Activated effector memory CD4-positive, alpha-beta T cell treated with anti-CD3 and anti-CD28 coated beads, Interleukin-2, amount 50 U/mL, for 16 hours (primary cell): ENCODE results near the gene DMRTA1.
"Not testable (repeated sequence)": the region's sequence is repeated elsewhere in the genome, so short reads cannot be mapped to it uniquely, and the experiment has no call there.

Experiments
- DNase-seq: peaks from one replicate; pipeline ENCODE4 v3.0.0-alpha.2; 2020

Gene DMRTA1

DNA sequence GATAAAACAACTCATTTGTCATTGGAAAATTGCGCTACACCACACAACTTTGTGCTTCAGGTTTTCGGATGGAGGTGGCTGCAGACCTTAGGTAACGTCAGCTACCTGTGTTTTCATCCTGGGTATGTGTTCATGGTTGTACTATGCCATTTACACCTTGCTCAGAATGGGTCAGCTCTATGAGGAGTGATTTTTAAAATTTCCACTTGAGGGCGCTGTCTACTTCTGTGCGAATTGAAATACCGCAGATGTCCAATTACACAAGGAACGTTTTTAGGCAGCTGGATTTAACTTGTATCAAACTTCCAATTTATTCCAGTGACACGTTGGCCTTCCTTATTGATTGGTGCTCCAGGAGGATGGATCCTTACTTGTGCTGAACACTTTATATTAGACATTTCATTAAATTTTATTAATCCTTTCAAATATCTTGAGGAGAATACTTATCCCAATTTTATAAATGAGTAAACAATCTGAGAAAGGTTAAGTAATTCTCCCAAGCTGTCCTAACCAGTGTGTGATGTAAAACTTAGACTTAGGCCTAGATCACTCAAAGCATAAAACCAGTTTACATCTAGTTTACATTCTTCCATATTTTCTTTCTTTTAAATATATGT lies 23.4 kb downstream of the DMRTA1 start:
- DNase-seq, result no peak

GRCh38 chr9:22481566-22481965 lies 34.9 kb downstream of the DMRTA1 start:
- DNase-seq, result no peak

- no peak for DNase-seq
These were observed 37.0 kb downstream of the DMRTA1 start for GRCh38 chr9:22483528-22484070.

DNA sequence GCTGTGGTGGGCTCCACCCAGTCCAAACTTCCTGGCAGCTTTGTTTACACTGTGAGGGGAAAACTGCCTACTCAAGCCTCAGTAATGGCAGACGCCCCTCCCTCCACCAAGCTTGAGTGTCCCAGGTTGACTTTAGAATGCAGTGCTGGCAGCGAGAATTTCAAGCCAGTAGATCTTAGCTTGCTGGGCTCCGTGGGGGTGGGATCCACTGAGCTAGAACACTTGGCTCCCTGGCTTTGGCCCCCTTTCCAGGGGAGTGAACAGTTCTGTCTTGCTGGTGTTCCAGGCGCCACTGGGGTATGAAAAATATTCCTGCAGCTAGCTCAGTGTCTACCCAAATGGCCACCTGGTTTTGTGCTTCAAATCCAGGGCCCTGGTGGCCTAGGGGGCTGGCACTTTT lies 49.6 kb downstream of the DMRTA1 start:
- DNase-seq, result not testable (repeated sequence)
